ENCODE results near the gene TWIST2.

DNA sequence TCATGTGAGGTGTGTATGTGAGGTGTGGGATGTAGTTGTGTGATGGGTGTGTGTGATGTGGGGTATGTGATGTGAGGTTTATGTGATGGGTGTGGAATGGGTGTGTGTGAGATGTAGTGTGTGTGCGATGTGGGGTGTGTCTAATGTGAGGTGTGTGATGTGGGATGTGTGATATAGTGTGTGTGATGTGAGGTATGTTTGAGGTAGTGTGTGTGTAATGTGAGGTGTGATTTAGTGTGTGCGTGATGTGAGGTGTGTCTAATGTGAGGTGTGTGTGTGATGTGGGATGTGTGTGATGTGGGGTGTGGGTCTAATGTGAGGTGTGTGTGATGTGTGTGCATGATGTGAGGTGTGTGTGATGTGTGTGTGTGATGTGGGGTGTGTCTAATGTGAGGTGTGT lies 55.3 kb downstream of the TWIST2 start:
- no peak for TF ChIP-seq YY1 (IDR thresholded peaks at IDR 0.05; ENCODE audit: low read depth)
- TF ChIP-seq TAF1 (IDR thresholded peaks at IDR 0.05; ENCODE audit: low read depth), result no peak
- TF ChIP-seq, protein P1, sequence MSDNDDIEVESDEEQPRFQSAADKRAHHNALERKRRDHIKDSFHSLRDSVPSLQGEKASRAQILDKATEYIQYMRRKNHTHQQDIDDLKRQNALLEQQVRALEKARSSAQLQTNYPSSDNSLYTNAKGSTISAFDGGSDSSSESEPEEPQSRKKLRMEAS (IDR thresholded peaks at IDR 0.05), result no peak
- TF ChIP-seq EP300 (IDR thresholded peaks at IDR 0.05; ENCODE audit: borderline replicate concordance), result no peak
- TF ChIP-seq RAD21 (IDR thresholded peaks at IDR 0.05; ENCODE audit: low read depth), result no peak
- no peak for TF ChIP-seq CEBPB (IDR thresholded peaks at IDR 0.05)
- no peak for TF ChIP-seq TCF12 (IDR thresholded peaks at IDR 0.05; ENCODE audit: low read depth)
- no peak for TF ChIP-seq ZBTB7A (IDR thresholded peaks at IDR 0.05; ENCODE audit: low read depth)
- no peak for TF ChIP-seq FOXM1 (IDR thresholded peaks at IDR 0.05; ENCODE audit: borderline replicate concordance, low read depth)
- TF ChIP-seq, protein P2, sequence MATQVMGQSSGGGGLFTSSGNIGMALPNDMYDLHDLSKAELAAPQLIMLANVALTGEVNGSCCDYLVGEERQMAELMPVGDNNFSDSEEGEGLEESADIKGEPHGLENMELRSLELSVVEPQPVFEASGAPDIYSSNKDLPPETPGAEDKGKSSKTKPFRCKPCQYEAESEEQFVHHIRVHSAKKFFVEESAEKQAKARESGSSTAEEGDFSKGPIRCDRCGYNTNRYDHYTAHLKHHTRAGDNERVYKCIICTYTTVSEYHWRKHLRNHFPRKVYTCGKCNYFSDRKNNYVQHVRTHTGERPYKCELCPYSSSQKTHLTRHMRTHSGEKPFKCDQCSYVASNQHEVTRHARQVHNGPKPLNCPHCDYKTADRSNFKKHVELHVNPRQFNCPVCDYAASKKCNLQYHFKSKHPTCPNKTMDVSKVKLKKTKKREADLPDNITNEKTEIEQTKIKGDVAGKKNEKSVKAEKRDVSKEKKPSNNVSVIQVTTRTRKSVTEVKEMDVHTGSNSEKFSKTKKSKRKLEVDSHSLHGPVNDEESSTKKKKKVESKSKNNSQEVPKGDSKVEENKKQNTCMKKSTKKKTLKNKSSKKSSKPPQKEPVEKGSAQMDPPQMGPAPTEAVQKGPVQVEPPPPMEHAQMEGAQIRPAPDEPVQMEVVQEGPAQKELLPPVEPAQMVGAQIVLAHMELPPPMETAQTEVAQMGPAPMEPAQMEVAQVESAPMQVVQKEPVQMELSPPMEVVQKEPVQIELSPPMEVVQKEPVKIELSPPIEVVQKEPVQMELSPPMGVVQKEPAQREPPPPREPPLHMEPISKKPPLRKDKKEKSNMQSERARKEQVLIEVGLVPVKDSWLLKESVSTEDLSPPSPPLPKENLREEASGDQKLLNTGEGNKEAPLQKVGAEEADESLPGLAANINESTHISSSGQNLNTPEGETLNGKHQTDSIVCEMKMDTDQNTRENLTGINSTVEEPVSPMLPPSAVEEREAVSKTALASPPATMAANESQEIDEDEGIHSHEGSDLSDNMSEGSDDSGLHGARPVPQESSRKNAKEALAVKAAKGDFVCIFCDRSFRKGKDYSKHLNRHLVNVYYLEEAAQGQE (IDR thresholded peaks at IDR 0.05; ENCODE audit: low read depth), result no peak
